ENCODE measurements around the gene WNK4.

- TF ChIP-seq CTCF (IDR thresholded peaks at IDR 0.05) (no peak), POLR2A (IDR thresholded peaks at IDR 0.05) (no peak), POLR2AphosphoS5 (IDR thresholded peaks at IDR 0.05) (no peak), EP300 (IDR thresholded peaks at IDR 0.05) (no peak)
Measured at GRCh38 chr17:42845918-42846593, 65.6 kb downstream of the WNK4 start.

Data from upper lobe of left lung (tissue), 4 donors.